ENCODE results near the gene GALNT17.

Gene GALNT17

DNA sequence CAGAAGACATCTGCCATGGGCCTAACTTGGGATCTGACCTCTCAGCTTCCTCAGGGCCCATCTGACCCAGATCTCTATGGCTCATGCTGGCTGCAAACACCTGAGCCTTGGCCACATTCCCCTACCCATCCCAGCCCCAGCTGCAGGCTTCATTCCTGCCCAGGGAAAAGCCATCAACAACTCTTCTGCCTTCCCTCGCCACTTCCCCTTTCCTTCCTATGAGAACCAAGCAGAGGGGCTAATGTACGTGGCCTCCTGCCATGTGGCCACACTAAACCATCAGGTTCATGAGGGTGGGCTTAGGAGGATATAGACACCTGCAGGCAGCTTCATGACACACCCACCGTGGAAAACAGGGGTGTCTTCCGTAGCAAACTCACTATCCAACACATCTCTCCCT is 312.2 kb downstream of the GALNT17 start:
- H3K4me2 ChIP-seq (ENCODE audit: low read depth, low read length) = no peak overlapping the region
- no peaks in the 10 kb centered on the region for H3K79me2 ChIP-seq (ENCODE audit: low read length)
- H4K20me1 ChIP-seq (ENCODE audit: insufficient read depth, low read length) = no peaks in the 10 kb centered on the region
- H2AFZ ChIP-seq (ENCODE audit: low read length) = no peak overlapping the region
- no peaks in the 10 kb centered on the region for H3K9me3 ChIP-seq (replicated peaks; ENCODE audit: insufficient read depth, low read length)
- H3K27ac ChIP-seq (ENCODE audit: low read length) = no peak overlapping the region
- no peak for DNase-seq
- no peaks in the 10 kb centered on the region for H3K9me2 ChIP-seq (replicated peaks; ENCODE audit: insufficient read depth, low read length)
- H3K4me1 ChIP-seq (ENCODE audit: low read length) = 0 out of 2 replicates have a peak, but pooled peaks cover 6% of the 10 kb centered on the region
- H3K27me3 ChIP-seq (replicated peaks; ENCODE audit: insufficient read depth, low read length) = no peaks in the 10 kb centered on the region
- H3K4me3 ChIP-seq (ENCODE audit: low read length) = no peak overlapping the region
- TF ChIP-seq EZH2 (optimal IDR thresholded peaks at IDR 0.05; ENCODE audit: low read depth, low read length) (no peak), EZH2phosphoT487 (IDR thresholded peaks at IDR 0.05; ENCODE audit: low read length) (no peak), CTCF (IDR thresholded peaks at IDR 0.05; ENCODE audit: low read length) (no peak)
- H3K36me3 ChIP-seq (replicated peaks; ENCODE audit: insufficient read depth, low read length) = no peaks in the 10 kb centered on the region
- H3K9ac ChIP-seq (ENCODE audit: low read length) = no peak overlapping the region
- H3F3A ChIP-seq (ENCODE audit: insufficient read depth, low read length) = peaks cover 4% of the 10 kb centered on the region; the same call in 1 of the 2 replicates

DNA sequence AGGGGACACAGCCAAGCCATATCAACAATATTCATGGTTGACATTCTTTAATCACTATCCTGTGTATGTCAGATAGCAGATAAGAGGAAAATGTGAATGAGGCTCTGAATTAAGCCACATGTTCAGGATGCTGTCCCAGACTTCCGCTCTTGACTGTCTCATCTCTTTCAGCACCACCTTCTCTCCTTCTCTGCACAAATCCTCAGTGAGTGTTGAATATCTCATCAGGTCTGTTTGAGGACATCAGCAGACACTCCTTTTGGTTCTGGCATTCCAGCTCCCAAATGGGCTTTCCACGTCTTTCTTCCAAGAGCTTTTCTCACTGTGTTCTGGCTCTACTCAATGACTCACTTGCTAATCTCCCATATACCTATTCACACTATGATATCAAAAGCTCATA is 321.7 kb downstream of the GALNT17 start:
- Histone ChIP-seq H3K9ac (ENCODE audit: low read length) (no peak overlapping the region), H3K36me3 (replicated peaks; ENCODE audit: insufficient read depth, low read length) (no peaks in the 10 kb centered on the region)
- DNase-seq = no peak

GRCh38 chr7:71454981-71455380 is 323.0 kb downstream of the GALNT17 start:
- Histone ChIP-seq H3K4me3 (ENCODE audit: low read length) (no peak overlapping the region), H3K36me3 (replicated peaks; ENCODE audit: insufficient read depth, low read length) (no peaks in the 10 kb centered on the region), H3K27me3 (replicated peaks; ENCODE audit: insufficient read depth, low read length) (no peaks in the 10 kb centered on the region), H3K4me2 (ENCODE audit: low read depth, low read length) (no peak overlapping the region), H3F3A (ENCODE audit: insufficient read depth, low read length) (no peaks in the 10 kb centered on the region), H2AFZ (ENCODE audit: low read length) (no peak overlapping the region), H3K27ac (ENCODE audit: low read length) (no peak overlapping the region), H3K9me3 (replicated peaks; ENCODE audit: insufficient read depth, low read length) (no peaks in the 10 kb centered on the region), H3K9ac (ENCODE audit: low read length) (no peak overlapping the region), H3K79me2 (ENCODE audit: low read length) (no peaks in the 10 kb centered on the region), H3K4me1 (ENCODE audit: low read length) (no peaks in the 10 kb centered on the region), H3K9me2 (replicated peaks; ENCODE audit: insufficient read depth, low read length) (no peaks in the 10 kb centered on the region), H4K20me1 (ENCODE audit: insufficient read depth, low read length) (no peaks in the 10 kb centered on the region)
- DNase-seq = no peak
- TF ChIP-seq EZH2 (optimal IDR thresholded peaks at IDR 0.05; ENCODE audit: low read depth, low read length) (no peak), EZH2phosphoT487 (IDR thresholded peaks at IDR 0.05; ENCODE audit: low read length) (no peak), CTCF (IDR thresholded peaks at IDR 0.05; ENCODE audit: low read length) (no peak)

More for the DNA sequence above, 321.7 kb downstream of the GALNT17 start:
- Histone ChIP-seq H3F3A (ENCODE audit: insufficient read depth, low read length) (no peaks in the 10 kb centered on the region), H3K79me2 (ENCODE audit: low read length) (no peaks in the 10 kb centered on the region), H3K9me2 (replicated peaks; ENCODE audit: insufficient read depth, low read length) (no peaks in the 10 kb centered on the region), H2AFZ (ENCODE audit: low read length) (no peak overlapping the region), H4K20me1 (ENCODE audit: insufficient read depth, low read length) (no peaks in the 10 kb centered on the region), H3K27ac (ENCODE audit: low read length) (no peak overlapping the region), H3K27me3 (replicated peaks; ENCODE audit: insufficient read depth, low read length) (no peaks in the 10 kb centered on the region), H3K4me1 (ENCODE audit: low read length) (no peaks in the 10 kb centered on the region), H3K9me3 (replicated peaks; ENCODE audit: insufficient read depth, low read length) (no peaks in the 10 kb centered on the region), H3K4me3 (ENCODE audit: low read length) (no peak overlapping the region), H3K4me2 (ENCODE audit: low read depth, low read length) (no peak overlapping the region)
- TF ChIP-seq EZH2phosphoT487 (IDR thresholded peaks at IDR 0.05; ENCODE audit: low read length) (no peak), EZH2 (optimal IDR thresholded peaks at IDR 0.05; ENCODE audit: low read depth, low read length) (no peak)

GRCh38 chr7:71457021-71457420 is 325.1 kb downstream of the GALNT17 start:
- Histone ChIP-seq H3K9me3 (replicated peaks; ENCODE audit: insufficient read depth, low read length) (no peaks in the 10 kb centered on the region), H2AFZ (ENCODE audit: low read length) (no peak overlapping the region), H3K27me3 (replicated peaks; ENCODE audit: insufficient read depth, low read length) (no peaks in the 10 kb centered on the region), H3K9ac (ENCODE audit: low read length) (no peak overlapping the region), H3K27ac (ENCODE audit: low read length) (no peak overlapping the region), H3F3A (ENCODE audit: insufficient read depth, low read length) (no peaks in the 10 kb centered on the region), H3K79me2 (ENCODE audit: low read length) (no peaks in the 10 kb centered on the region), H3K9me2 (replicated peaks; ENCODE audit: insufficient read depth, low read length) (no peaks in the 10 kb centered on the region), H3K4me2 (ENCODE audit: low read depth, low read length) (no peak overlapping the region), H3K36me3 (replicated peaks; ENCODE audit: insufficient read depth, low read length) (no peaks in the 10 kb centered on the region), H3K4me3 (ENCODE audit: low read length) (no peak overlapping the region), H3K4me1 (ENCODE audit: low read length) (no peaks in the 10 kb centered on the region), H4K20me1 (ENCODE audit: insufficient read depth, low read length) (no peaks in the 10 kb centered on the region)
- DNase-seq = no peak
- TF ChIP-seq EZH2 (optimal IDR thresholded peaks at IDR 0.05; ENCODE audit: low read depth, low read length) (no peak), EZH2phosphoT487 (IDR thresholded peaks at IDR 0.05; ENCODE audit: low read length) (no peak), CTCF (IDR thresholded peaks at IDR 0.05; ENCODE audit: low read length) (no peak)
